Kidney (tissue), 14 donors: ENCODE results near the gene MAML2. TPM values are rescaled to one million over a fixed set of nuclear protein-coding genes. Genes with fewer than 3 reads are reported as not detected.
A peak's percentile ranks its signal among the peaks of the same experiment; 100 is the strongest.

Experiments used
- DNase-seq, 5 donors: peaks; one replicate each; pipeline ENCODE4 v3.0.0-alpha.2; 2013 to 2020
- FAIRE-seq: peaks from 2 replicates; lab custom pipeline; 2012; peaks lifted over from hg19 to GRCh38; lab: Jason Lieb, UNC
- H3K27ac ChIP-seq, 2 donors: one replicate each; pipeline ENCODE4 v1.7.0; 2013; ENCODE audit warnings: low read depth in 2 of 2, low read length in 2 of 2, inconsistent platforms in 1 of 2
- H3K27me3 ChIP-seq: one replicate; pipeline ENCODE4 v1.7.1; 2013; ENCODE audit warnings: low read length, inconsistent platforms; ENCODE audit not compliant: control insufficient read depth, insufficient read depth
- H3K36me3 ChIP-seq, 3 donors: one replicate each; pipeline versions ENCODE4 v1.7.0 to v1.7.1; 2013; ENCODE audit warnings: low read length in 3 of 3, control low read depth in 1 of 3, inconsistent platforms in 1 of 3; ENCODE audit not compliant: insufficient read depth in 3 of 3, control insufficient read depth in 2 of 3
- H3K4me1 ChIP-seq, 3 donors: one replicate each; pipeline versions ENCODE4 v1.7.0 to v1.7.1; 2013; ENCODE audit warnings: low read length in 3 of 3, inconsistent platforms in 1 of 3, low read depth in 1 of 3; ENCODE audit not compliant: control insufficient read depth in 2 of 3, insufficient read depth in 2 of 3
- H3K4me3 ChIP-seq, 3 donors: one replicate each; pipeline versions ENCODE4 v1.7.0 to v1.8.1; 2013; ENCODE audit warnings: low read length in 3 of 3, control low read depth in 1 of 3, inconsistent platforms in 1 of 3
- H3K9ac ChIP-seq, 3 donors: one replicate each; pipeline versions ENCODE4 v1.7.0 to v1.7.1; 2013; ENCODE audit warnings: low read length in 3 of 3, control low read depth in 1 of 3, inconsistent platforms in 1 of 3
- H3K9me3 ChIP-seq, 3 donors: one replicate each; pipeline versions ENCODE4 v1.7.0 to v1.7.1; 2013; ENCODE audit warnings: low read length in 3 of 3, control low read depth in 1 of 3, inconsistent platforms in 1 of 3; ENCODE audit not compliant: control insufficient read depth in 2 of 3, insufficient read depth in 1 of 3
- intact Hi-C: fragments of 100-400 bp; cut with DNase I; formaldehyde crosslinking; loops from one replicate; pipeline ENCODE4 v1.11.1; 2022
- polyA plus RNA-seq: library from polyadenylated mRNA; stranded (reverse); fragments of 350-450 nt; fragmentation: Illumina TruSeq; extraction: RNeasy Lipid Tissue Mini Kit (QIAGEN cat#74804); gene quantifications from one replicate; pipeline ENCODE4 v1.2.3, GENCODE V29; 2014; ENCODE audit warnings: low read depth, low replicate concordance; ENCODE audit not compliant: insufficient read depth
- total RNA-seq: library from RNA; stranded (reverse); fragmentation: NEBNext Ultra II Directional; extraction: Animal tissue kit (Norgen Biotek cat#: 25700); gene quantifications from one replicate; pipeline ENCODE4 v1.2.1, GENCODE V29; 2021
- TF ChIP-seq, protein P1 (sequence below): IDR thresholded peaks from 3 replicates; pipeline ENCODE4 v1.5.1; 2012; ENCODE audit warnings: mild to moderate bottlenecking, moderate library complexity, borderline replicate concordance; ENCODE audit not compliant: insufficient read depth; ENCODE audit errors: extremely low read depth
- donor health status: control.
- donor health status: control.
- donor health status: control.
- donor health status: control.
- donor health status: control.
- donor health status: DM: yes; HTN: yes; CAD: no.
- donor health status: Normal renal cell carcinoma (clear cell type).

The MAML2 gene
- total and polyA plus RNA-seq, 2 donors from 2014 or later, result 4.9 to 32.3 TPM

GRCh38 chr11:96085319-96085930 is 257.6 kb downstream of the MAML2 start:
- Histone ChIP-seq H3K4me1 (peaks cover 5 to 31% (median 16%) of the 10 kb centered on the region in 3 donors), H3K9ac (no peak overlapping the region), H3K4me3 (no peak overlapping the region), H3K27ac (no peak overlapping the region), H3K36me3 (no peaks in the 10 kb centered on the region), H3K27me3 (no peaks in the 10 kb centered on the region), H3K9me3 (no peaks in the 10 kb centered on the region)
- DNase-seq (no peak), FAIRE-seq (no peak)
- TF ChIP-seq, protein P1, sequence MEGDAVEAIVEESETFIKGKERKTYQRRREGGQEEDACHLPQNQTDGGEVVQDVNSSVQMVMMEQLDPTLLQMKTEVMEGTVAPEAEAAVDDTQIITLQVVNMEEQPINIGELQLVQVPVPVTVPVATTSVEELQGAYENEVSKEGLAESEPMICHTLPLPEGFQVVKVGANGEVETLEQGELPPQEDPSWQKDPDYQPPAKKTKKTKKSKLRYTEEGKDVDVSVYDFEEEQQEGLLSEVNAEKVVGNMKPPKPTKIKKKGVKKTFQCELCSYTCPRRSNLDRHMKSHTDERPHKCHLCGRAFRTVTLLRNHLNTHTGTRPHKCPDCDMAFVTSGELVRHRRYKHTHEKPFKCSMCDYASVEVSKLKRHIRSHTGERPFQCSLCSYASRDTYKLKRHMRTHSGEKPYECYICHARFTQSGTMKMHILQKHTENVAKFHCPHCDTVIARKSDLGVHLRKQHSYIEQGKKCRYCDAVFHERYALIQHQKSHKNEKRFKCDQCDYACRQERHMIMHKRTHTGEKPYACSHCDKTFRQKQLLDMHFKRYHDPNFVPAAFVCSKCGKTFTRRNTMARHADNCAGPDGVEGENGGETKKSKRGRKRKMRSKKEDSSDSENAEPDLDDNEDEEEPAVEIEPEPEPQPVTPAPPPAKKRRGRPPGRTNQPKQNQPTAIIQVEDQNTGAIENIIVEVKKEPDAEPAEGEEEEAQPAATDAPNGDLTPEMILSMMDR, result no peak
- intact Hi-C loops, result no loop called here

DNA sequence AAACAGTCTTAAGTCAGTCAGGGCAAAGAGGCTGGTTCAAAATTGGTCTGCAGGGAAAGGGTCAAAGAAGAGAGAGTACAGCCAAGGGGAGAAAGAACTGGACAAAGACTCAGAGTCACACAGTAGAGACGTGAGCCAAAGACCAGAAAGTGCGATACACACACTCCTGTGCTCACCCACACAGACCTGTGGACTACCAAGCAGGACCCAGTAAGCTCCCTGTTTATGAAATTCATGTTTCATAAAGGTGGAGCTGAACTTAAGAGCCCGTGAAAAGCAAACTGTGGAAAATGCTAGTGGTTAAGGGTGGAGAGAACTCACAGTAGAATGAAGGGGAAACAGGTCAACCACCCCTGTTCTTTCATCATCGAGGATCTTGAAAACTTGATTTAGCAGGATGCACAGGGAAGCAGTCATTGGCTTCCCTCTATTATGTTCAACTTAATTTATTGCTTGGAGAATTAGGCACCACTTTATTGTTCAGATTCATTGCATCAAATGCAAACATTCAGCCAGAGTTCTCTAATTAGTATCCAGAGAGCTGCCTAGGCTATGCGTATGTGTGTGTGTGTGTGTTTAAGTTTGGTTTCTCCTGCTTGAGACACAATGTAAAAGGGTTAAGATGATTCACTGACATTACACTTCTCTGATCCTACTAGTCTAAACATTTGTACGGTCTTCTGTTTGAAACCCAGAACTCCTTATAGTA is 258.2 kb downstream of the MAML2 start:
- Histone ChIP-seq H3K36me3 (no peaks in the 10 kb centered on the region), H3K9ac (no peak overlapping the region), H3K27me3 (no peaks in the 10 kb centered on the region), H3K4me3 (no peak overlapping the region), H3K27ac (no peak overlapping the region), H3K4me1 (peaks cover 5 to 29% (median 16%) of the 10 kb centered on the region in 3 donors), H3K9me3 (no peaks in the 10 kb centered on the region)
- intact Hi-C loops, result no loop called here
- DNase-seq (peak in 1 of 5 donors; percentile 24), FAIRE-seq (no peak)
- TF ChIP-seq, protein P1, result no peak

GRCh38 chr11:96082936-96083335 is 260.1 kb downstream of the MAML2 start:
- FAIRE-seq, result no peak

More at GRCh38 chr11:96082936-96083335, 260.1 kb downstream of the MAML2 start:
- TF ChIP-seq, protein P1, result no peak
- peaks cover 0 to 2% (median 0%) of the 10 kb centered on the region in 3 donors for H3K36me3 ChIP-seq
- H3K4me3 ChIP-seq, result no peak overlapping the region
- peaks cover 5 to 25% (median 19%) of the 10 kb centered on the region in 3 donors for H3K4me1 ChIP-seq
- H3K9me3 ChIP-seq, result no peaks in the 10 kb centered on the region
- intact Hi-C loops, result no loop called here
- no peak for DNase-seq
- no peak overlapping the region for H3K27ac ChIP-seq
- H3K27me3 ChIP-seq, result no peaks in the 10 kb centered on the region
- no peak overlapping the region for H3K9ac ChIP-seq
